ENCODE measurements around the gene CDH13. TPM values are rescaled to one million over a fixed set of nuclear protein-coding genes. Genes with fewer than 3 reads are reported as not detected.

The CDH13 gene
- total and polyA plus RNA-seq, 2 of the 8 experiments (the other 6 are each of a cell fraction or from before 2014, with no cell fraction given): 2.3 to 2.4 TPM

- H3K4me3 ChIP-seq (ENCODE audit: extremely low read depth in 1 of 4, insufficient read depth in 2 of 4, low read depth in 3 of 4, low read length in 4 of 4): no peak overlapping the region
- no peak overlapping the region for H3K23ac ChIP-seq (ENCODE audit: insufficient read length)
- H3K9ac ChIP-seq (replicated peaks in 1 of 4; ENCODE audit: extremely low read depth in 1 of 4, low read depth in 3 of 4, low read length in 3 of 4): no peak overlapping the region
- no peak overlapping the region for H4K91ac ChIP-seq (replicated peaks; ENCODE audit: insufficient read length, low read length)
- H3K56ac ChIP-seq (replicated peaks; ENCODE audit: insufficient read length, low read depth, low read length): no peak overlapping the region
- no peak overlapping the region for H2AK5ac ChIP-seq (ENCODE audit: low read depth, low read length)
- H4K5ac ChIP-seq (ENCODE audit: insufficient read length, low read depth, low read length): no peak overlapping the region
- H3K9me3 ChIP-seq (ENCODE audit: insufficient read depth in 2 of 2, low read depth in 1 of 2, low read length in 1 of 2): peaks cover 12 to 13% of the 10 kb centered on the region in 2 experiments; a peak in 3 of 4 replicates
- no peak for FAIRE-seq
- DNase-seq (ENCODE audit: low read depth in 1 of 2, low spot score in 2 of 2): no peak
- no peak for TF ChIP-seq ASH2L (IDR thresholded peaks at IDR 0.05; ENCODE audit: low read length)
- no peak for TF ChIP-seq TCF12 (IDR thresholded peaks at IDR 0.05; ENCODE audit: low read depth, low read length)
- TF ChIP-seq E2F6 (IDR thresholded peaks at IDR 0.05): no peak
- TF ChIP-seq CHD2 (IDR thresholded peaks at IDR 0.05; ENCODE audit: low read length): no peak
- no peak for TF ChIP-seq CREB1 (IDR thresholded peaks at IDR 0.05)
- no peak for TF ChIP-seq SAP30 (IDR thresholded peaks at IDR 0.05; ENCODE audit: insufficient read depth, insufficient replicate concordance, low read length)
- H3K4ac ChIP-seq (replicated peaks; ENCODE audit: insufficient read length, low read depth, low read length): no peak overlapping the region
- H4K20me1 ChIP-seq (replicated peaks in 1 of 2; ENCODE audit: control insufficient read depth in 1 of 2, insufficient read depth in 2 of 2, low read length in 2 of 2): no peaks in the 10 kb centered on the region
- 89% methylated on average over 5 of the region's 5 CpGs; no CpG with 5 or more reads in 1 of the 2 experiments for whole genome bisulfite sequencing, 2 experiments (ENCODE audit: extremely low coverage in 1 of 2, insufficient coverage in 1 of 2, insufficient read length in 1 of 2, insufficient replicate concordance in 2 of 2, low coverage in 1 of 2, low lambda C conversion rate in 2 of 2, missing lambda C conversion rate in 1 of 2)
- POLR2A ChIA-PET (ENCODE audit: partially characterized antibody): no interaction called here
- H2BK5ac ChIP-seq (ENCODE audit: low read depth, low read length): no peak overlapping the region
- H3K27me3 ChIP-seq (replicated peaks in 1 of 4; ENCODE audit: control insufficient read depth in 3 of 4, extremely low read depth in 1 of 4, insufficient read depth in 3 of 4, low read length in 3 of 4): peaks cover 0 to 2% (median 0%) of the 10 kb centered on the region in 4 experiments; a peak in 1 of 7 replicates
- H2BK20ac ChIP-seq (ENCODE audit: low read length): no peak overlapping the region
- H3K23me2 ChIP-seq (ENCODE audit: low read depth, low read length): no peaks in the 10 kb centered on the region
- H3K4me2 ChIP-seq (ENCODE audit: insufficient read depth in 1 of 2, low read depth in 2 of 2, low read length in 2 of 2): no peak overlapping the region
- CTCF ChIA-PET (ENCODE audit: partially characterized antibody): no interaction called here
- H3K79me1 ChIP-seq (ENCODE audit: low read depth, low read length): no peaks in the 10 kb centered on the region
- peaks cover 0 to 3% (median 0%) of the 10 kb centered on the region in 4 experiments; a peak in 1 of 7 replicates for H3K4me1 ChIP-seq (replicated peaks in 1 of 4; ENCODE audit: control insufficient read depth in 3 of 4, insufficient read depth in 4 of 4, low read length in 3 of 4)
- H3K14ac ChIP-seq (ENCODE audit: insufficient read length): no peak overlapping the region
- H2AFZ ChIP-seq (ENCODE audit: low read length): no peak overlapping the region
- H2BK15ac ChIP-seq (ENCODE audit: low read length): no peak overlapping the region
- no peak overlapping the region for H3K18ac ChIP-seq (ENCODE audit: extremely low read depth, low read length)
- H3K36me3 ChIP-seq (ENCODE audit: control insufficient read depth in 2 of 4, insufficient read depth in 4 of 4, low read length in 3 of 4): no peaks in the 10 kb centered on the region
- no peaks in the 10 kb centered on the region for H3K79me2 ChIP-seq (ENCODE audit: control insufficient read depth in 1 of 2, insufficient read depth in 2 of 2, low read length in 2 of 2)
- H4K8ac ChIP-seq (ENCODE audit: extremely low read depth, insufficient read depth, low read length): no peak overlapping the region
- no peak overlapping the region for H2BK120ac ChIP-seq (replicated peaks; ENCODE audit: low read depth, low read length)
- H3K27ac ChIP-seq (ENCODE audit: low read depth, low read length): no peak overlapping the region
- H2BK12ac ChIP-seq (ENCODE audit: low read depth, low read length): no peak overlapping the region
These were observed 443.8 kb downstream of the CDH13 start for GRCh38 chr16:83070416-83071209.
